Activated T-cell treated with anti-CD3 and anti-CD28 coated beads, Interleukin-2, amount 50 U/mL, for 24 hours (primary cell): ENCODE results near the gene RABAC1.

Experiments used
- DNase-seq: peaks from one replicate; pipeline ENCODE4 v3.0.0-alpha.2; 2020
- H3K27ac Mint-ChIP-seq: 2 replicates; pipeline ENCODE4 v1.8.0; 2020; ENCODE audit warnings: mild to moderate bottlenecking, mixed read lengths
- H3K27me3 Mint-ChIP-seq: 2 replicates; pipeline ENCODE4 v1.8.0; 2020; ENCODE audit warnings: mixed read lengths
- H3K36me3 Mint-ChIP-seq: 2 replicates; pipeline ENCODE4 v1.8.0; 2020; ENCODE audit warnings: low read depth, mixed read lengths
- H3K4me1 Mint-ChIP-seq: 2 replicates; pipeline ENCODE4 v1.8.0; 2020; ENCODE audit warnings: low read depth, mixed read lengths
- H3K4me3 Mint-ChIP-seq: 2 replicates; pipeline ENCODE4 v1.8.0; 2020; ENCODE audit warnings: mild to moderate bottlenecking, moderate library complexity, mixed read lengths
- H3K9me3 Mint-ChIP-seq: 2 replicates; pipeline ENCODE4 v1.8.0; 2020; ENCODE audit warnings: mixed read lengths

Gene RABAC1

GRCh38 chr19:41969772-41970458, 10.8 kb upstream of the RABAC1 start:
- no peaks in the 10 kb centered on the region for H3K27me3 Mint-ChIP-seq
- H3K27ac Mint-ChIP-seq = no peak overlapping the region
- no peaks in the 10 kb centered on the region for H3K9me3 Mint-ChIP-seq
- DNase-seq = no peak
- no peak overlapping the region for H3K4me3 Mint-ChIP-seq
- H3K4me1 Mint-ChIP-seq = no peaks in the 10 kb centered on the region
- peaks cover 3% of the 10 kb centered on the region for H3K36me3 Mint-ChIP-seq

GRCh38 chr19:41968751-41969595, 9.9 kb upstream of the RABAC1 start:
- no peak overlapping the region for H3K27ac Mint-ChIP-seq
- peaks cover 3% of the 10 kb centered on the region for H3K36me3 Mint-ChIP-seq
- no peaks in the 10 kb centered on the region for H3K4me1 Mint-ChIP-seq
- no peaks in the 10 kb centered on the region for H3K9me3 Mint-ChIP-seq
- H3K27me3 Mint-ChIP-seq = no peaks in the 10 kb centered on the region
- DNase-seq = no peak
- H3K4me3 Mint-ChIP-seq = no peak overlapping the region

GRCh38 chr19:41967054-41967783, 8.1 kb upstream of the RABAC1 start:
- no peaks in the 10 kb centered on the region for H3K27me3 Mint-ChIP-seq
- no peak for DNase-seq
- peaks cover 3% of the 10 kb centered on the region for H3K36me3 Mint-ChIP-seq
- H3K27ac Mint-ChIP-seq = no peak overlapping the region
- no peaks in the 10 kb centered on the region for H3K4me1 Mint-ChIP-seq
- H3K9me3 Mint-ChIP-seq = no peaks in the 10 kb centered on the region
- no peak overlapping the region for H3K4me3 Mint-ChIP-seq

DNA sequence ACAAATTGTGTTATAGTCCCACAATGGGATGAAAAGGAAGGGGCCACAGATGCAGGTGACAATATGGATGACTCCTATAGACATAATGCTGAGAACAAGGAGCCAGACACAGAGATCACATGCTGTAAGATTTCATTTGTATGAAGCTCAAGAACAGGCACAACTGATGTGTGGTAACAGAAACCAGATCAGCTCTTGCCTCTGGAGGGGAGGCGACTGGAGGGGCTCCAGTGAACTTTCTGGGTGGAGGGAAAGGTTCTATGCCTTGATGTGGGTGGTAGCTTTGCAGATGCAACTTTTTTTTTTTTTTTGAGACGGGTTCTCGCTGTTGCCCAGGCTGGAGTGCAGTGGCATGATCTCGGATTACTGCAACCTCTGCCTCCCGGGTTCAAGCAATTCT, 6.0 kb upstream of the RABAC1 start:
- no peaks in the 10 kb centered on the region for H3K4me1 Mint-ChIP-seq
- H3K36me3 Mint-ChIP-seq = peaks cover 3% of the 10 kb centered on the region
- no peaks in the 10 kb centered on the region for H3K27me3 Mint-ChIP-seq
- H3K4me3 Mint-ChIP-seq = no peak overlapping the region
- H3K27ac Mint-ChIP-seq = no peak overlapping the region
- H3K9me3 Mint-ChIP-seq = no peaks in the 10 kb centered on the region
- DNase-seq = no peak

DNA sequence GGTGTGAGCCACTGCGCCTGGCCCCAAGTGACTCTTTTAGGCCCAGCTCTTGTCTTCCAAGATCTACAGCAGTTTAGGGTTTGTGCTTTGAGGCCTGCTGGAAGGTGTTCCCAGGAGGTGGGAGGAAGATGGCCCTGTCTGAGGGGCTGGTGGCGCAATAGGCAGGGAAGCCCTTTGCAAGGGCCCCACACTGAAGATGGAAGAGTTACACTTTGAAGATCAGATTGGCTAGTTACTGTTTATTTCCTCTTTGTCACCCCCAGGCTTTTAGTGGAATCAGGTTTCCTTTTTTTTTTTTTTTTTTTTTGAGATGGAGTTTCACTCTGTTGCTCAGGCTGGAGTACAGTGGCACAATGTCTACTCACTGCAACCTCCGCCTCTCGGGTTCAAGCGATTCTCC, 1.9 kb upstream of the RABAC1 start:
- Mint-ChIP-seq H3K27me3 (no peaks in the 10 kb centered on the region), H3K4me3 (no peak overlapping the region)

DNA sequence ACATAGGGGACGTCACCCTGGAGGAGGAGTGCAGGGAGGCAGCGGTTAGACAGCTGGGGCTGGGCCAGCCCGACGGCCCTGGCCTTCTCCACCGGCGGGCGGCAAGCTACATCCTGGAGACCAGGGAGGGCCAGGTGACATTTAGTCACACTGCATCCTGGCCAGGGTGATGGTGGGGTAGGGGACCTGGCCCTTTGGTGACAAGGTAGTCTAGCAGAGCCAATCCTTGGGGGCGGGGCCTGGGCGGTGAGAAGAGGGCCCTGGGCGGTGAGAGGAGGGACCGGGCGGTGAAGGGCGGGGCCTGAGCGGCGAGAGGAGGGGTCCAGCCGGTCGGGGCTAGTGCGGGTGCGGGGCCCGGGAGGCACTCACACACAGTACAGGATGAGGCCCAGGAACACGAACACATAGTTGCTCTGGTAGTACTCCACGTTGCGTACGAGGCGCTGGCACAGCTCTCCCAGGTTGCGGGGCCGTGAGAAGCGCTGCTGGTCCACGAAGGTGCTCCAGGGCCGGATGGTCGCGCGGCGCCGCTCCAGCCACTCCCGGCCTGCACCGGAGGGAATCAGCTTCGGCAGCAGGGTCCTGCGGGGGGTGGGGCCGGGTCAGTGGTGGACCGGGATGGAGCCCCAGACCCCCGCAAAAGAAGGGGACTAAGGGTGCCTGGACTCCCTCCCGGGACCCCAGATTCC, 610 bp downstream of the RABAC1 start:
- Mint-ChIP-seq H3K4me1 (peaks cover 19% of the 10 kb centered on the region), H3K9me3 (no peaks in the 10 kb centered on the region), H3K27ac (peak overlapping the region; percentile 90), H3K27me3 (no peaks in the 10 kb centered on the region), H3K36me3 (peaks cover 16% of the 10 kb centered on the region), H3K4me3 (peak overlapping the region; percentile 83)
- peak; percentile 90 for DNase-seq

More for the DNA sequence above, 1.9 kb upstream of the RABAC1 start:
- Mint-ChIP-seq H3K9me3 (no peaks in the 10 kb centered on the region), H3K27ac (no peak overlapping the region), H3K4me1 (peaks cover 19% of the 10 kb centered on the region), H3K36me3 (peaks cover 16% of the 10 kb centered on the region)
- DNase-seq = no peak

- DNase-seq = peak; percentile 51
- H3K27ac Mint-ChIP-seq = peak overlapping the region; percentile 90
- H3K9me3 Mint-ChIP-seq = no peaks in the 10 kb centered on the region
- H3K36me3 Mint-ChIP-seq = peaks cover 16% of the 10 kb centered on the region
- no peaks in the 10 kb centered on the region for H3K27me3 Mint-ChIP-seq
- H3K4me1 Mint-ChIP-seq = peaks cover 19% of the 10 kb centered on the region
- peak overlapping the region; percentile 83 for H3K4me3 Mint-ChIP-seq
Measured at GRCh38 chr19:41957838-41958366, 1.2 kb downstream of the RABAC1 start.

DNA sequence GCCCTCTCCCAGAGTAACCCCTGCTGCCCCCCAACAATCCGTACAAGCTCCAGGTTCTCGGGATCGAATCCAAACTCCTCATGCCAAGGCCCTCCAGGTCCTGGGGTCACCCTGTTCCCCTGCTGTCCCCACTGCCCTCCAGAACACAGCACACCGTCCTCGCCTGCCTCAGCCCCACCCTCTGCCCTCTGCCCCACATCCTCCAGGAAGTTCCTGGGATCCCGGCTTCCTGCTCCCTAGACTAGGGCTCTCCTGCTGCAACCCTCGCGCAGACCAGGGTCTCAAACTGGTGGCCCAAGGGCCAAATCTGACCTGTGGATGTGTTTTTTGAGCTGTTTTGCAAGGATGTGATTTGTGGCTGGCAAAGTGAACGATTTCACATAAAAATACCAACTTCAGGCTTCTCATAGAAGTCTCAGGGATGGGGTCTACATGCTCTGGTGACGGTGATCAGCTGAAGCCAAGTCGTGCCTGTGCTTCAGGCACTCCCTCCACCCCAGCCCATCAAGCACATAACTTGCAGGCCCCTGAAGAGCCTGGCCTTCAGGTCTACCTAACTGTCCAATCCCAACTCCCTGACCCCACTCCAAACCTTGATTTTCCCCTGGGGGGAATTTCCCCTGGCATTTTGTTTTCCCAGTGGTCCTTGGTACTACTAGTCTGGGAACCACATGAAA, 1.8 kb downstream of the RABAC1 start:
- Mint-ChIP-seq H3K27ac (peak overlapping the region; percentile 90), H3K4me1 (peaks cover 19% of the 10 kb centered on the region), H3K36me3 (peaks cover 16% of the 10 kb centered on the region), H3K9me3 (no peaks in the 10 kb centered on the region), H3K4me3 (peak overlapping the region; percentile 83), H3K27me3 (no peaks in the 10 kb centered on the region)
- DNase-seq = no peak

- H3K4me1 Mint-ChIP-seq = peaks cover 21% of the 10 kb centered on the region
- DNase-seq = no peak
- H3K36me3 Mint-ChIP-seq = peaks cover 16% of the 10 kb centered on the region
- H3K27me3 Mint-ChIP-seq = no peaks in the 10 kb centered on the region
- H3K9me3 Mint-ChIP-seq = no peaks in the 10 kb centered on the region
- H3K4me3 Mint-ChIP-seq = no peak overlapping the region
- H3K27ac Mint-ChIP-seq = no peak overlapping the region
Measured at GRCh38 chr19:41956621-41957020, 2.5 kb downstream of the RABAC1 start.

GRCh38 chr19:41955521-41955920, 3.6 kb downstream of the RABAC1 start:
- Mint-ChIP-seq H3K4me3 (no peak overlapping the region), H3K27ac (no peak overlapping the region), H3K27me3 (no peaks in the 10 kb centered on the region), H3K9me3 (no peaks in the 10 kb centered on the region), H3K4me1 (peaks cover 29% of the 10 kb centered on the region), H3K36me3 (peaks cover 16% of the 10 kb centered on the region)
- DNase-seq = no peak

DNA sequence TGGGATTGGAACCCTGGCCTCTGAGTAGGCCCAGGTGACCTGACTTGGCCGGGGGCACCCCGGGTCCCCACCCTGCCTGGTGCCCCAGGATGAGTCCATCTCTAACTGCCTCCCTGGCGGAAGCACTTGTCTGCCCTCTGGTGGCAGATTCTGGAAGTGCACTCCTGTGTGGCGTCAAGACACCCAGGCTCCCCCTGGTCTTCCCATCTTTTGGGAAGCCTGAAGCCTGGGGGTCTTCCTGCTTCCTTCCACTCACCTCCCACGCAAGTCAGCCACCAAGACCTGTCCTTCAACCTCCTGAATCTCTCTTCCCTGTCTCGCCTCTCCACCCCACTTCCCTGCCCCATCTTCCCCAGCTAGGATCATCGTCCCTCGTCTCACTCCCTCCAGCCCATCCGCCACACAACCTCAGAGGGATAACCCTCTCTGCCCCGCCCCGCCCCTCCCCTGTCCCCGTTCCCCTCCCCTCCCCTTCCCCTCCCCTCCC, 7.4 kb downstream of the RABAC1 start:
- H3K27ac Mint-ChIP-seq = peak overlapping the region; percentile 72
- H3K9me3 Mint-ChIP-seq = no peaks in the 10 kb centered on the region
- H3K4me1 Mint-ChIP-seq = peaks cover 32% of the 10 kb centered on the region
- peaks cover 6% of the 10 kb centered on the region for H3K36me3 Mint-ChIP-seq
- H3K4me3 Mint-ChIP-seq = peak overlapping the region; percentile 25
- no peaks in the 10 kb centered on the region for H3K27me3 Mint-ChIP-seq
- peak; percentile 95 for DNase-seq

GRCh38 chr19:41947091-41947490, 12.0 kb downstream of the RABAC1 start:
- H3K27me3 Mint-ChIP-seq = no peaks in the 10 kb centered on the region
- peaks cover 65% of the 10 kb centered on the region for H3K4me1 Mint-ChIP-seq
- no peaks in the 10 kb centered on the region for H3K36me3 Mint-ChIP-seq
- DNase-seq = no peak
- peak overlapping the region; percentile 61 for H3K27ac Mint-ChIP-seq
- H3K9me3 Mint-ChIP-seq = no peaks in the 10 kb centered on the region
- H3K4me3 Mint-ChIP-seq = no peak overlapping the region

DNA sequence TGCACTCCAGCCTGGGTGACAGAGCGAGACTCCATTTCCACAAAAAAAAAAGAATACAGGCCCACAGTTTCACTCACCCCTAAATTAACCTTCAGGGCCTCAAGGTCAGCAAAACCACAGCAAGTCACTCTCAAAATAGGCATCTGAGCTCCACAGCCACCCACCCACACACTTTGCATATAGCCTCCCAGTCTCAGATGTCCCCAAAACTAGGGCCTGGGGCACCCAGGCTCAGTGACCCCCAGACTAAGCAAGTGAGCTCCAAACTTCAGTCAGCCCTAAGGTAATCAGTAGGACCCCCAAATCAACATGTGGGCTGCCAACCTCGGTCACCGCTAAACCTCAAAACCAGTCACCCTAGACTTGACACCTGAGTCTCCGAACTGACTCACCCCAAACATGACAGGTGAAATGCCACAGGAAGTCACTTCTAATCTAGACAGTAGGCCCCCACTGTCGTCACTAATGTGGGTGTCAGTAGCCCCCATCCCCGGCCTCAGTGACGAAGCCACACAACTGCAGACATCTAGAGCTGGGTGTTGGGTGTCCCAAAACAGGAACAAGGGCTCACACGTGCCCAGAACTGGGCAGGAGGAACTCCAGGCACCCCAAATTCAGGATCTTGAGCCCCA, 13.9 kb downstream of the RABAC1 start:
- Mint-ChIP-seq H3K4me1 (peaks cover 64% of the 10 kb centered on the region), H3K9me3 (no peaks in the 10 kb centered on the region), H3K27me3 (no peaks in the 10 kb centered on the region), H3K36me3 (no peaks in the 10 kb centered on the region), H3K27ac (peak overlapping the region; percentile 98), H3K4me3 (peak overlapping the region; percentile 61)
- peak; percentile 87 for DNase-seq
